GM21526 (cell line): ENCODE measurements around the gene PEPD.
A peak's percentile ranks its signal among the peaks of the same experiment; 100 is the strongest.

Source experiments
- ATAC-seq: cut with Tn5 transposase; IDR thresholded peaks from one replicate; pipeline ENCODE4 v1.9.1; 2021; ENCODE audit warnings: moderate library complexity; ENCODE audit not compliant: unreplicated experiment, low FRiP score

PEPD gene

DNA sequence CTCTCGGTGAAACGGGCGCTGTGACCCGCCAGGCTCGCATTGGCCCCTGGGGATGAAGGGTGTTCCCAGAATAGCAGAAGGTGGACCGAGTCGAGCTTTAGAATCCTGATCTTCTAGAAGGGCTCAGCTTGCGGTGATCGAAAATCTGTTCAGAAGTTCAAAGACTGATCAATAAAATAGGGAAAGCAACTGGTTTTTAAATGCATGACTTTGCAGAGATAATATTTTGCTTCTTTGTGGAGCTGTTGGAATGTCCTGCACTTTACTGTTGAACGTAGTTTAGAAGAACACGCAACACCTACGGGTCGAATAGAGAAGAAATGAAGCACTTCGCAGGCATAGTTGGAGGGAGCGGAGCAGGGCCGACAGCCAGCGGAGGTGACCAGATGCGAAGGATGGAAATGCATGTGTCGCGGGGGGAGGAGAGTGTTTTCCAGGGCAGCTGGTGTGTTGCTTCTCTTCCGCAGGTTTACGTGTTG lies 147.3 kb downstream of the PEPD start:
- no peak for ATAC-seq

DNA sequence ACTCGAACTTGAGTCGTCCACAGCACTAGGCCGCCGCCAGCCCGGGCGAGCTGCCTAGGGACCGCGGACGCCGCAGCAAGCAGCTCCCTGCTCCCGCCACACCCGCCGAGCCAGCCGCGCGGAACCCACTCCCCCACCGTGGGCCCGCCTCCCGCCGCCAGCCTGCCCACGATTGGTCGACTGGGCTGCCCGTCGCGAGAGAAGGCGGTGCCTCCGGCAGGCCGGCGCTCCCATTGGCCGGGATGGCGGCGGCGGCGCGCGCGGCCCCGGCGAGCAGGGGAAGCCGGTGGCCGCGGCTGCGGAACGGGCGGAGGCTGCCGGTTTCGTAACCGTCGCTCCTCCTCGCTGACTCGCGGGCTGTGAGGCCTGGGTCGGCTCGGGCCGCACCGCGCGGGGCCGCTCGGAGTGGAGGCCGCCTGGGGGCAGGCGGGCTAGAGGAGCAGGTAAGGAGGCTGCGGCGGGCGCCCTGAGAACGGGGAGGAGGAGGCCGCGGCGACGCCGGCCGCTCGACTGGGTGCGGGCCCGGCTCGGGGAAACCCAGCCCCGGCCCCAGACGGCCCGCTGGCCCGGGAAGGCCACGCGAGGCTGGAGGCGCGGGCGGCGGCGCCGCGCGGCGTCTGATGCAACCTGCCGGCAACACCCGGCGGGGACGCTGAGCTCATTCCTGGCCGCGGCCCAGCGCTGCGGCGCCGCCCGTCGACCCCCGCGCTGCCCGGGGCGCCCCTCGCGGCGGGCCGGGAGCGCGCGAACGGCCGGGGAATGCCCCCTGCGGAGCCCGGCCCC lies 147.9 kb downstream of the PEPD start, which contains the start of gene CEBPG:
Gene CEBPG (plus strand): TSS at position 257 of the 783 bp plus-strand sequence. CDS start 5,531 bp downstream, outside the sequence.
- ATAC-seq = peak; percentile 88

DNA sequence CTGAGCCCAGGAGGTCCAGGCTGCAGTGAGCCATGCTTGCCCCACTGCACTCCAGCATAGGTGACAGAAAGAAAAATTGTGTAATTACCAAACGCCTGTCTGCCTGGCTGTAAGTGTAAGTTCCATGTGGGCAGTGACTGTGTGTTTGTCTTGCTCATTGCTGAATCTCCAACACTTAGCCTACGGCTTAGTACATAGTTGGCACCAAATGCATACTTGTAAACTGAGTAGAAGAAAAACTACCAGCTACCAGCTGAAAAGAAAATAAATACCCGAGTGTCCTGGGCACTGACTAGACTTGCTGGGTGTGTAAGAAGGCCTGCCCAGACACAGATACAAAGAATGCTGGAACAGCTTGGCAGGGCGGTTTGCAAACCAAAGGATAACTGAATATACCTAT lies 150.8 kb downstream of the PEPD start:
- no peak for ATAC-seq

DNA sequence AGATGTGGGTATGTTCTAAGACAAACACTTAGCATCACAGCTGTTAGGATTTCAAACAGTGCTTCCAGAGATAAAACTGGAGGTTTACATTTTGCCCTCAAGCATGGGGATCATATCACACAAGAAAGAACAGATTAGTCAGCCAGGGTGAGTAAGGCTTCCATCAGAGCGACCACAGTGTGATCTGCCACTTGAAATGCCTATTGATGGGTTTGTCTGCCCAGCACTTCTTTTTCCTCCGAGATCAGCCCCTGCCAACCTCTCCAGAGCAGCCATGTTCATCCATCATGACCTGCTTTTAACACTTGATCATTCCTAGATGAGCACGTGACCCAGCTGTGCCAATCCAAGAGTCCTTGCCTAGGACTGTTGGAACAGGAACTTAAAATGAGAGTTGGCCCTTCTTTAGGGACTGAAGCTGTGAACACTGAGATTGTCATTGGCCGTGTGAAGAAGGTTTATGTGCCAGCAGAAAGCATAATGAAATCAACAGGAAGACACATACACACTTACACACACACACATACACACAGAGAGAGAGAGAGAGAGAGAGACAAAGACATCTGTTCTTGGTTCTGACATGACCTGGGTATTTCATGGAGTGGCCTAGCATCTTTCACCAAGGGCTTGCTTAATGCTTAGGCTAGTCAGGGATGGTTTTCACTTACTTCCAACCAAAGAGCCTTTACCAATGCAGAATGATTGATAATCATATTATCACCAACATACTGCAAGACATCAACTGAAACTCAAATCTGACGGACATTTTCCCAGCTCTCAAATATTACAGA lies 153.3 kb downstream of the PEPD start:
- ATAC-seq = no peak

DNA sequence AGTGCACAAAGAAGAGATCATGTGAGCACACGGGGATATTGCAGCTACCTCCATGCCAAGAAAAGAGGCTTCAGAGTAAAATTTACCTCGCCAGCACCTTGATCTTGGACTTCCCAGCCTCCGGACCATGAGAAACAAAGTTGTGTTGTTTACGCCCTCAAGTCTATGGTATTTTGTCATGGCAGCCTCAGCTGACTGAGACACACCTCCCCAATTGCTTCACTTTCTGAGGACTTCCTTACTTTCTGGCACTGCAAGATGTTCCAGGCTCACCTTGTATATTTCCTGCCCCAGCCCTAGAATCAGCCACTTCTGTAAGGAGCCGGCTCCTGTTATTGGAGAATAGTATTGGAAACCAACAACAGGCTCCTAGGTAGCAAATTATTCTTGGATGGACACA lies 154.7 kb downstream of the PEPD start:
- ATAC-seq = no peak

DNA sequence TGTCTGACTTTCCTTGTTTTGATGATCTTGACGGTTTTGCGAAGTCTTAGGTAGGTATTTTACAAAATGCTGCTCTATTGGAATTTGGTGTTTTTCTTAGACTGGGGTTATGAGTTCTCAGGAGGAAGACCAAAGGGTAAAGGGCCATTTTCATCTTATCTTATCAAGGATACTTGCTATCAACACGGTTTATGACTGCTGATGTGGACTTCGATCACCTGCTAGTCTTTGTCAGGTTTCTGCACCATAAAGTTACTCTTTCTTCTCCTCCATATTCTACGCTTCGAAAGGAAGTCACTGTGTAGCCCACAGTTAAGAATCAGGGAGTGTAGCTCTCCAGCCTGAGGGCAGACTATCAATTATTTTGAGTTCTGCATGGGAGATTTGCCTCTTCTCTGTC lies 155.5 kb downstream of the PEPD start:
- ATAC-seq = no peak

DNA sequence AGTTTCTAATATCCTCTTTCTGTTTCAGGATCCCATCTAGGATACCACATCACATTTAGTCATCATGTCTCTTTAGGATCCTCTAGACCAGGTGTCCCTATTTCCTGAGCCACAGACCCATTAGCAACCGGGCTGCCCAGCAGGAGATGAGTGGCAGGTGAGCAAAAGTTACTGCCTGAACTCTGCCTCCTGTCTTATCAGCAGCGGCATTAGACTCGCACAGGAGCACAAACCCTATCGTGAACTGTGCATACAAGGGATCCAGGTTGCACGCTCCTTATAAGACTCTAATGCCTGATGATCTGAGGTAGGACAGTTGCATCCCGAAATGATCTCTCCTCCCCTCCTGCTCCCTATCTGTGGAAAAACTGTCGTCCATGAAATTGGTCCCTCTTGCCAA lies 155.9 kb downstream of the PEPD start:
- no peak for ATAC-seq

DNA sequence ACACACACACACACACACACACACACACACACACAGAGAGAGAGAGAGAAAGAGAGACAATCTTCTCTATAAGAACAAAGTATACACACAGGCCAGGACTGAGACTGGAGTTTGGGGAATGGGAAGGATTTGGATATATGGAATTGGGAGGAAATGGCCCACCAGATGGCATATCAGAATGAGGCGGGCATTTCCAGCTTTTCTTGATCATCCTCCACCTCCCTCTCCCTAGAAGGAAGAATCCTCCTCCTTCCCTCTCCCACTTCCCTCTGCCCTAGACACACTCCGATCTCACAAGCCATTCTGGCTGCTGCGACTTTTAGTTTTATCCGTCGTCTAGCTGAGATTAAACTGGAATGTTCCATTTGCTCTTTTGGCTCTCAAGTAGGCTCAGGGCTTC lies 158.1 kb downstream of the PEPD start:
- ATAC-seq = no peak

DNA sequence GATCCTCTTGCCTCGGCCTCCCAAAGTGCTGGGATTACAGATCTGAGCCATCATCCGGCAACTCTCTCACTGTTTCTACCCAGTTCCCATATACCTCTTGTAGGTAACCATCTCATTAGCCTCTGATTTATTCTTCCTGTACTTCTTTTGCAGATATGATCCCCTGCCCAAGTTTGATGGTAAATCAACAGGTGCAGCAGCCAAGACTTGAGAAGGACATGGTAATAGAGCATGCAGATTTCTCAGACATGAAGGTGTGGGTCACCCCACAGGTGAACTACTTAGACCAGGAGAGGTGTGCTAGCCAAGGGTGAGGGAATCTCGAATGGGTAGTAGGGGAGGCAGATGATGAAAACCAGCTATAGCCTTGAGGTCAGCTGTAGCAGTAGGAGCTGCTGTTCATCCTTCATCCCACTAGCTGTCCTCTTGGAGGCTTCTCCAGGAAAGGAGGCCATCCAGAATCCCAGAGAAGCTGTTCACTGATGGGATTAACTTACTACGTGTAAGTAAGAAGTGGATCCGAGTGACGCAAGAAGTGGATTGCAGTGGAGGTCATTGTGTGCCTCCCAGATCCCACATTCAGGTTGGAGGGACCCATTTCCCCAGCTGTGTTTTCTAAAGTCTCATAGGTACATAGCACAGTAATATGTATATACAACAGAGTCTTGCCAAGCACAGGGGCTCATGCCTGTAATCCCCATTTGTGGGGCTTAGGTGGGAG lies 158.9 kb downstream of the PEPD start:
- ATAC-seq = no peak

DNA sequence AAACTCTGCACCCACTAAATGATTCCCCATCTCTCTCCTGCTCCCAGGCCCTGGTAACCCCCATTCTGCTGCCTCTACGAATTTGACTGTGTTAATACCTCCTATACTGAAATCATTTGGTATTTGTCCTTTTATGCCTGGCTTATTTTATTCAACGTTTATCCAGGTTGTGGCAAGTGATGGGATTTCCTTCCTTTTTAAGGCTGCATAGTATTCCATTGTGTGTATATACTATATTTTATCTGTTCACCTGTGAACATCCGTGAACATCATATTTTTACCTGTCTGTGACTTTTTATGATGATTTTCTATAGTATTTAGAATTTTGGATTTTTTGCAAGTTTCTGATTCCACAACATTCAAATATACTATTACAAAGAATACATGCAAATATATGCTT lies 162.0 kb downstream of the PEPD start:
- ATAC-seq = no peak

DNA sequence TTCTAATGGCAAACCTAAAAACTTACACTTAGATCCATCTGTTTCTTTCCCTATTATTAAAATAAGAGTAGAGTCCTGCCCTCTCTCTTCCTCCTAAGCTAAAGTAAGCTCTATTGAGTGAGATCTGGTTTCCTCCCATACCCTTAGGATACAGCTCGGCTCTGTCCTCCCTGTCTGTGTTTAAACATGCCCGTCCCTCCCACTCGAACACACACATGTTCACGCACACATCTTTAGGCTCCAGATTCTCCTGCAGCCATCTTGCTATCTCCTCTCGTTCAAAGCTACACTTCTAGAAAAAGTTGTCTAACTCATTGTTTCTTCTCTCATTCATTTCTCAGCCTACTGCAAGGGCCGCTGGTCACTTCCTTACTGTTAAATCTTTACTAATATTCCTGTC lies 163.2 kb downstream of the PEPD start:
- ATAC-seq = no peak

DNA sequence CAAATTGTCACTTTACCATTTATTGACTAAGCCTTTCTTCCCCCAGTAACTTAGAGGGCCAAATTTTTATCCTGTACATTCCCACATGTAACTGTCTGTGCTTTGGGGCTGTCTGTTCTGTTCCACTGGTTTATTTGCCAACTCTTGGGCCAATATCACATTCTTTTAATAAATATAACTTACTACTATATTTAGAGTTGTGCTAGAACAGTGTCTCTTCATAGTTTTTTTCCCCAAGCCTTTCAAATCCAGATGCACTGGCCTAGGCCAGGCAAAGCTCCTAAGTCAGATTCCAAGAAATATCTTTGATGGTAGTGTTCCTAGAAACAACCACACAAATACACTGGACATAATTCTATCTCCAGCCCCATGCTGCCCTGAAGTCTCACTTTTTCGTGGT lies 164.0 kb downstream of the PEPD start:
- no peak for ATAC-seq

DNA sequence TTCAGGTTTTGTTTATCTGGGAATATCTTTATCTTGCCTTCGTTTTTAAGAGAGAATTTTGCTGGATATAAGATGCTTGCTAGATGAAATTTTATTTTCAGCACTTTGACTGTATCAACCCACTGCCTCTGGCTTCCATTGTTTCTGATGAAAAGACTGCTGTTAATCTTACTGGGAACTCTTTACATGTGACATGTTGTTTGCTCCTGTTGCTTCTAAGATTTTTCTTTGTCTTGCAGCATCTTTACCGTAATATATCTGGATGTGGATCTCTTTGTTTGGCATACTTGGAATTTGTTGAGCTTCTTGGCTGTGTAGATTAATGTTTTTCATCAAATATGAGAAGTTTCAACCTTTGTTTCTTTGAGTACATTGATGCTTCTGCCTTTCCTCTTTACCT lies 166.1 kb downstream of the PEPD start:
- ATAC-seq = no peak

DNA sequence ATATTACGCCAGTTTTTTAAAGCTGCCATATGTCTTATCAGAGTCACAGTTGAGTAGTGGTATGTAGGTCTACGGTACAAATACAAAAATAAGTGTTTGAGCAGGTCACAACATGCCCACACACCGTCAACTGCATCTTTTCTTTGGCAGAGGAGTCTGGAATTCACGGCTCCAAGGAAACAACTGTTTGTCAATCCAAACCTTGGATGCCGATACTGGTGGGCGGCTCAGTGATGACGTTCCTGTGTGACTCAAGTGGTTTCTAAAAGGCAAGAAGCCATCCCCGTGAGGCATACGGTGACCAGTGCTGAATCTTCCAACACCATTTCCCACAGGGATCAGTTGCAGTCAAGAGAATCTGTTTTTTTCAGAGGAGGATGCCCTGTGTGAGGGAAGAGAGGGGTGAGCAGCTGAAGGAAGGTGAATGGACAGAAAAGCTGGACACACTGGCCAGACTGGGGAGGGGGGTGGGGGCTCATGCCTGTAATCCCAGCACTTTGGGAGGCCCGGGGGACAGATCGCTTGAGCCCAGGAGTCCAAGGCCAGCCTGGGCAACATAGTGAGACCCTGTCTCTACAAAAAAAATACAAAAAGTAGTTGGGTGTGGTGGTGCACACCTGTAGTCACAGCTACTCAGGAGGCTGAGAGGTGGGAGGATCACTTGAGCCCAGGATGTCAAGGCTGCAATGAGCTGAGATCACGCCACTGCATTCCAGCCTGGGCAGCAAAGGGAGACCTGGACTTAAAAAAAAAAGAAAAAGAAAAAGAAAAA lies 170.9 kb downstream of the PEPD start:
- no peak for ATAC-seq

DNA sequence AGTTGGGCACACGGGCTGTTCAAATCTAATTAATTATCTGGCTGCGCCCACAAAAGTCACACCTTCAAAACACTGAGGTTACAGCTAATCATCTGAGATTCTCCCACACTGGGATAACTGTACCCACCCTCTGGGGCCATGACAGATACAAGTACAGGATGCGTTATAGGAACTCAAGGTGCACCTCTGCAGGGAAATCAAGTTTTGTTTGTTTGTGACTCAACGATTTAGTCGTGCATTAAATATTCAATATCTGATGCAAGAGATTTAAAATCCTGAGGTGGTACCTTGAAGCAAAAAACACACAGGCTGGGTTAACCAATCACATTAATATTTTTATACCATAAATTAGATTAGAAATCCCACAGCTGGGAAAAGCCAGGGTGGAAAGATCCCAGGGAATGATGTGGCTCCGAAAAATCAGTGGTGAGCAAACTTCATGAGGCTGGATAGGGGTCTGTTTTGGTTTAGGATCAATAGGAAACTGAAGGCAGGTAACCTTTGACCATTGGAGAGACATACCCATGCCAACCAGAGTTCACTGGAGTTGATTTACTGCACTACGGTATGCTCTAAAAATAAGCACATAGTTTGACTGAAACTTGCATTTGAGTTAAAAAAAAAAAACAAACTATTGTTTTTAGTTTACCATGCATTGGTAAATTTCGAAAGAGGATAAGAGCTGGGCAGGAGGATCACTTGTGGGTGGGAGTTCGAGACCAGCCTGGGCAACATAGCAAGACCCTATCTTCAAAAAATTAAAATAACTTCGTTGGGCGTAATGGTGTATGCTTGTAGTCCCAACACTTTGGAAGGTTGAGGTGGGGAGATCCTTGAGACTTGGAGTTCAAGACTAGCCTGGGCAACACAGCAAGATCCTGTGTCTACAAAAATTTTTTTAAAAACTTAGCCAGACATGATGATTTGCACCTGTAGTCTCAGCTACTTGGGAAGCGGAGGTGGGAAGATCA lies 172.0 kb downstream of the PEPD start:
- ATAC-seq = no peak

DNA sequence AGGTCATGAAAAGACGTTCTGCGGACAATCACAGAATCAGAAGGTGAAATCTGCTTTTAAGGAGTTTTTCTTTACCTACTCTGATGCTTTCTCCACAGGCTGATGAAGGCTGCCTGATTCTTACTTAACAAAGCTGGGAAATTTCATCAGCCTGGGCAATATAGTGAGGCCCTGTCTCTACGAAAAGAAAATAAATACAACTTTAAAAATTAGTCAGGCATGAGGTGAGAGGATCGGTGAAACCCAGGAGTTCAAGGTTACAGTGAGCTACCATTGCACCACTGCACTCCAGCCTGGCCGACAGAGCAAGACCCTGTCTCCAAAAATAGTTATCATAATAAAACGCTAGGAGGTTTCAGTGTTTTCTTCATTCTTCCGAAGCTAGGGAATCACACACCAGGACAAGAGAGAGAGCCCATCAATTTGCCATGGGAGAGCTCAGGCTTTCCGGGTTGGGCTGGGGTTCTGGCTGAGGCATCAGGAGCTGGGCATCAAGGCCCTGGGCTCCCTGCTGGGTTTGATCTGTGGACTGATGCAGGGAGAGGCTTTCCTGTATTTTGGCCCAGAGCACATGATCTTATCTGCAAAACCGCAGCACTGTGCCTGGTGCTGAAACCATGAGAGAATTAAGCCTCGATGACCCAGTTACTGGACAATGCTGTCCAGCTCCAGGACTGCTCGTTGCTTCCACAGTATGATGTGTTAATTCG lies 173.1 kb downstream of the PEPD start:
- no peak for ATAC-seq

DNA sequence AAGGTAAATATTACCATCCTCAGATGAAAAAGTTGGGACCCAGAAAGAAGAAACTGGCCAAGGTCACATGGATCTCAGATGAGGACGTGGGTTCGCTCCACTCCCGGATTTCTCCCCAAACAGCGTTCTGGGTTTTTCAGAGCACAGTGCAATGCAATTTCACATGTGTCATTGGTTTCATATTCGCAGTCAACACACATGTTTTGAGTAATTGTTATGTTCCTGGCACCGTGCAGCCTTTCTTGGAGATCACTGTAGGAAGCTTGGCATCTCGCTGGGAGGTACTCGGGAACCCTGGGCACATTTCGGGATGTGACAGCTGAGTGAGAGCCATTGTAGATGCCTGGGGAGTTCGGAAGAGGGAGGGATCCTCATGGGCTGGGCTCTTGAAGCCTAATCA lies 174.3 kb downstream of the PEPD start:
- no peak for ATAC-seq

DNA sequence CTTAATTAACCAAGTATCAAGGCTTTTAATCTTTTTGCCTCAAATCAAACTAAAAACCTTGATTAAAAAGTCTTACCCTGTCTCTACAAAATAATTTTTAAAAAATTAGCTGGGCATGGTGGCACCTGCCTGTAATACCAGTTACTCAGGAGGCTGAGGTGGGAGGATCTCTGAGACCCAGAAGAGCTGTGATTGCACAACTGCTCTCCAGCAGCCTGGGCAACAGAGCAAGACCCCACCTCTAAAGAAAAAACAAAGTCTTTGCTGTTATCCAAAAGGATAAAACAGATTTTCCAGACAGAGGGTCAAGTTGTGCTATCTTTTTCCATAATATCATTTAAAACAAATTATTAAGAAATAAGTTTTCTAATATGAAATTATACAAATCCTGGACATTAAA lies 174.9 kb downstream of the PEPD start:
- ATAC-seq = no peak

DNA sequence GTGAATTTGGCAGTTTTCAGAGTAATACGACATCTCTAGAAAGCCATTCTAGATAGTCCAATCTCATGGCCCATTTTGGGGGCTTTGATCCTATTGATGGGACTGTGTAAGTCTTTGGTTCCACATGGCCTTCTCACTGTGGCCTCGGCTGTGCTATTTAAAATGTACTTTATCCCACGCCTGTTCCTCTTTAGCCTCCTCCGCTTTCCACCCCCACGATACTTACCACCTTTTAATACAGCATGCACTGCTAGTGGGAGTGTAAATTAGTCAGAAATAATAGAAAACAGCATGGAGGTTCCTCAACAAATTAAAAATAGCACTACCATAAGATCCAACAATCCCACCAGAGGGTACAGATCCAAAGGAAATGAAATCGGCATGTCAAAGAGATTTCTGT lies 176.4 kb downstream of the PEPD start:
- ATAC-seq = no peak
